Islet of Langerhans (tissue), 1 donor: ENCODE data around the gene FLNB.
"Not testable (repeated sequence)": the region's sequence is repeated elsewhere in the genome, so short reads cannot be mapped to it uniquely, and the experiment has no call there.

ENCODE experiments used
- FAIRE-seq: peaks from one replicate; lab custom pipeline; 2011; peaks lifted over from hg19 to GRCh38; lab: Jason Lieb, UNC

The FLNB gene

GRCh38 chr3:58184309-58184981, 176.2 kb downstream of the FLNB start:
- no peak for FAIRE-seq

- FAIRE-seq = no peak
These were observed 176.7 kb downstream of the FLNB start for GRCh38 chr3:58184982-58185360.

GRCh38 chr3:58188173-58188564, 179.9 kb downstream of the FLNB start:
- FAIRE-seq = no peak

GRCh38 chr3:58188921-58189451, 180.8 kb downstream of the FLNB start:
- FAIRE-seq = no peak

GRCh38 chr3:58189691-58190090, 181.5 kb downstream of the FLNB start:
- FAIRE-seq = no peak

- no peak for FAIRE-seq
These were observed 182.1 kb downstream of the FLNB start for GRCh38 chr3:58190291-58190690.

GRCh38 chr3:58190882-58191281, 182.7 kb downstream of the FLNB start:
- FAIRE-seq = no peak

- no peak for FAIRE-seq
These were observed 183.3 kb downstream of the FLNB start for GRCh38 chr3:58191361-58191991.

- no peak for FAIRE-seq
These were observed 183.8 kb downstream of the FLNB start for GRCh38 chr3:58192069-58192468.

- no peak for FAIRE-seq
These were observed 185.6 kb downstream of the FLNB start for GRCh38 chr3:58193682-58194407.

GRCh38 chr3:58197588-58197987, 189.4 kb downstream of the FLNB start:
- no peak for FAIRE-seq

- no peak for FAIRE-seq
These were observed 190.1 kb downstream of the FLNB start for GRCh38 chr3:58198362-58198761.

GRCh38 chr3:58198804-58199203, 190.6 kb downstream of the FLNB start:
- no peak for FAIRE-seq

GRCh38 chr3:58200121-58200709, 192.0 kb downstream of the FLNB start:
- no peak for FAIRE-seq

GRCh38 chr3:58200846-58201355, 192.7 kb downstream of the FLNB start:
- no peak for FAIRE-seq

- not testable (repeated sequence) for FAIRE-seq
These were observed 193.2 kb downstream of the FLNB start for GRCh38 chr3:58201451-58201850.

- FAIRE-seq = no peak
These were observed 194.7 kb downstream of the FLNB start for GRCh38 chr3:58202917-58203360.

GRCh38 chr3:58203541-58203940, 195.3 kb downstream of the FLNB start:
- no peak for FAIRE-seq

- FAIRE-seq = no peak
These were observed 196.5 kb downstream of the FLNB start for GRCh38 chr3:58204720-58205119.

- no peak for FAIRE-seq
These were observed 197.8 kb downstream of the FLNB start for GRCh38 chr3:58205981-58206380.

GRCh38 chr3:58206406-58207011, 198.3 kb downstream of the FLNB start:
- no peak for FAIRE-seq

GRCh38 chr3:58207954-58208353, 199.7 kb downstream of the FLNB start:
- FAIRE-seq = no peak
